GM18861 (cell line): ENCODE data around the gene MLLT6.
"Not testable (repeated sequence)": the region's sequence is repeated elsewhere in the genome, so short reads cannot be mapped to it uniquely, and the experiment has no call there.

Experiments used
- ATAC-seq: cut with Tn5 transposase; IDR thresholded peaks from one replicate; pipeline ENCODE4 v1.9.1; 2021; ENCODE audit not compliant: unreplicated experiment

MLLT6 gene

GRCh38 chr17:38725066-38725465 is 20.0 kb downstream of the MLLT6 start:
- no peak for ATAC-seq

DNA sequence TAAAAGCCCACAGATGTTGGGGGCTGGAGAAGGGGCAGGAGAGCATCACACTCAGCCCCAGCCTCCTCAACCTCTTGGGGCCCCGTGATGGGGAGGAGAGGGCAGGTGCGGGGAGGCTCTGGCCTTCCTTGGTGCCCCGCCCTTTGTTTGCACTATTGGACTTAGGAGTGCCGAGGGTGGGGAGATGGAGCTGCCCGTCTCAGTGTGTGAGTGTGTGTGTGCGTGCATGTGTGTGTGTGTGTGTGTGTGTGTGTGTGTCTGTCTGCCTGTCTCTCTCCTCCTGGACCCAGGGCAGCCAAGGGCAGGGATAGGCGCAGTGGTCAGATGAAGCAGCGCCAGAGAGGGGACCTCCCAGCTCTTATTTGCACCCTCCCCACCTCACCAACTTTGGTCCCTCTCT is 21.1 kb downstream of the MLLT6 start:
- not testable (repeated sequence) for ATAC-seq

DNA sequence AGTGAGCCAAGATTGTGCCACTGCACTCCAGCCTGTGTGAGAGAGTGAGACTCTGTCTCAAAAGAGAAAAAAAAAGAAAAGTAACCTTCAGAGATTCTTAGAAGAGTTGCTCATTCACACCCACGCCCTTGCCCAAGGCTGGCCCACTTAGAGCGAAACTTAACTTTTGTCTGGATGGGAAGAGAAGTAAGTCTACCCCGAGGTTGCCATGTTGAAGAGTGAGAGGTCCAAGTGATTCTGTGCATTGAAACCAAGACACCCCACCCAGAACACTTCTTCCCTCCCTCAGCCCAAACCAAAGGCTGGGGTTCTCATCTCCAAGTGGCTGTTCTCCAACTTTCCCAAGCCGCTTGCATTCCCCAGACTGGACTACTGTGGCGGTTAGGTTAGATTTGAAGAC is 22.7 kb downstream of the MLLT6 start:
- no peak for ATAC-seq

- no peak for ATAC-seq
These were observed 23.3 kb downstream of the MLLT6 start for GRCh38 chr17:38728290-38728831.

GRCh38 chr17:38729368-38729885 is 24.4 kb downstream of the MLLT6 start:
- ATAC-seq = no peak

GRCh38 chr17:38729886-38730525 is 24.9 kb downstream of the MLLT6 start, which contains the start of gene CISD3:
TSS of gene CISD3 (plus strand) at chr17:38730341. CDS start at chr17:38730359, 18 bp downstream.
- ATAC-seq = peak; percentile 65

DNA sequence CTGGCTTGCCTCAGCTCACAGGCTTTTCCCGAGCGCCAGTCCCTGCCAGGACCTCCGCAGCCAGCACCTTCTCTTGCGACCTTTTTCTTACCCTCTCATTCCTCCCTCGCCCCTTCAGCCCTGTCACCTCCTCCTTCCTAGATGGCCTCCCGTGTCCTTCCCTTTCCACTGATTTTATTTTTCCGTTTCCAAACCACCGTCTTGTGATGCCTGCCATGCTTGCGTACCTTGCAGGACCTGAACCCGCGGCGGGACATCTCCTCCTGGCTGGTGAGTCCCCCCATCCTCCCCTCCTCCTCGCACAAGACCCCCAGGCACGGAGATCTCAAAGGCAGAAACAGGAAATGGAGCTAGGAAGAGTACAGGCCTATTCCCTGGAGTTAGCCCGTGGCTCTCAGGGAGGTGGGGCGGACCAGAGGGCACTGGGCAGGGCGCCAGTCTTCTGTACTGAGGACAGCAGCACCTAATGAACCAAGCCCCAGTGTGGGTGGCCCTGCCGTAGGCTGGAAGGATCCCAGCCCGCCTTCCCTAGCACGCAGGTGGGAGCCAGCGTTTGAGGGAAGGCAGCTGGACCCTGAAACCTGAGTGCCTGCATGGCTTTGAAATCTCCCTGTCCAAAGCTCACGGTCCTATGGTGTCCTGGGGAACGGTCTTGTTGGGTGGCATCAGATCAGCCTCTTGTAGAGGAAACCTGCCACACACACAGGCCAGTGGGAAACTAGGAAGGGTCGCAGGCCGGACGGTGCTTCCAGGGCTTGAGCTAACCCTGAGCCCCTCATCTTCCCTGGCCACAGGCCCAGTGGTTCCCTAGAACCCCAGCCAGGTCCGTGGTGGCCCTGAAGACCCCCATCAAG is 25.7 kb downstream of the MLLT6 start:
- ATAC-seq = no peak

GRCh38 chr17:38731526-38732294 is 26.6 kb downstream of the MLLT6 start:
- ATAC-seq = no peak

DNA sequence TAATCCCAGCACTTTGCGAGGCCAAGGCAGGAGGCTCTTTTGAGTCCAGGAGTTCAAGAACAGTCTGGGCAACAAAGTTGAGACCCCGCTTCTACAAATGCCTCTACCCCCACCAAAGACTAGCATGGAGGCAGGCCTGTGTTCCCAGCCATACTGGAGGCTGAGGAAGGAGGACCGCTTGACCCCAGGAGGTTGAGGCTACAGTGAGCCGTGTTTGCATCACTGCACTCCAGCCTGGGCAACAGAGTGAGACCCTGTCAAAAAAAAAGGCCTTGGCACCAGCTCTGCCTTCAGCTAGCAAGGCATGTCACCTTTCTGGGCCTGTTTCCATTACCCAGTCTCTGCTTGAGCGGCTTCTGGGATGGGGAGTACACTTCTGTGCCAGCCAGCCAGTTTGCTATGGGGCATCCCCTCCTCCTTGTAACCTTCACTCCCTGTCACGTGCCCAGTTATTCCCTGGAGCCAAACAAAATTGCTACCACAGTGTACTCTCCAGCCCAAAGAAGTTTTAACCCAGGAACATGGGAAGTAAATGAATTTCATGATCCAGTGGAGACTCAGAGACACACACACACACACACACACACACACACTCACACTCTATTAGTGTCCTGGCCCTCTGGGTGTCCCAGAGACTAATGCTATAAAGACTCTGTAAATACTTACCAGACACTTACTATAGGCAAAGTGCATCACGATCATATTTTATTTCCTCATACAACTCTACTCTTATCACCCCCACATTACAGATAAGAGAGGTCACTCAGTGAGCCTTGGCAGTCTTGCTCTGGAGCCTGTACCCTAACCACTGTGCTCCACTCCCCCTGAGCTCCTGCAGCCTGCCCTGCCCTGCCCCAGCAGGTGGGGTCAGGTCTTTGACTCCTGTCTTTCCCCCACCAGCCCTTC is 27.6 kb downstream of the MLLT6 start:
- ATAC-seq = no peak

DNA sequence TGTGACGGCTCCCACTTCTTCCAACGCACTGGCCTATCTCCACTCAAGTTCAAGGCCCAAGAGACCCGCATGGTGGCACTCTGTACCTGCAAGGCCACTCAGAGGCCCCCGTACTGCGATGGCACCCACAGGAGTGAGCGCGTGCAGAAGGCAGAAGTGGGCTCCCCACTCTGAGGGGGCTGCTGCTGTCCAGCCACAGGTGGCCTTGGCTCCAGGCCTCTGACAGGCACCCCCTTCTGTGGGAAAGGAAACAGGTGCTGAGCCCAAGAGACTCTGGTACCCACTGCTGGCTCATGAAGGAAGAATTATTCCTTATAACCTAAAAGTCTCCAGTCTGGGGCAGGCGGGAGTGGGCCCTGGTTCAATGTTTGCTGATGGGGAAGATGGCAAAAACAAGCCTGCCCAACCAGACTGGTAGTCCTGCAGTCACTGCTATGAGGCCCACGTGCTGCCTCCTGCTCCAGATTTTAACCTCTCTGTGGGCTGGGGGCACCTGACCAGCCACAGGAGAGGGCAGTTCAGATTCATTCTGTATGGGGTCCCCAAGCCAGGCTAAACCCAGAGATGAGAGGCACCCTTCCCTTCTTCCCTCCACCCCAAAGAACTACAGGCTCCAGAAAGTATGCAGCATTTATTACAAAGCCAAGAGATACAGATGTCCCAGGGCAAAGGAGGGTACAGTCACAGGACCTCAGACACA is 28.4 kb downstream of the MLLT6 start:
- ATAC-seq = no peak

DNA sequence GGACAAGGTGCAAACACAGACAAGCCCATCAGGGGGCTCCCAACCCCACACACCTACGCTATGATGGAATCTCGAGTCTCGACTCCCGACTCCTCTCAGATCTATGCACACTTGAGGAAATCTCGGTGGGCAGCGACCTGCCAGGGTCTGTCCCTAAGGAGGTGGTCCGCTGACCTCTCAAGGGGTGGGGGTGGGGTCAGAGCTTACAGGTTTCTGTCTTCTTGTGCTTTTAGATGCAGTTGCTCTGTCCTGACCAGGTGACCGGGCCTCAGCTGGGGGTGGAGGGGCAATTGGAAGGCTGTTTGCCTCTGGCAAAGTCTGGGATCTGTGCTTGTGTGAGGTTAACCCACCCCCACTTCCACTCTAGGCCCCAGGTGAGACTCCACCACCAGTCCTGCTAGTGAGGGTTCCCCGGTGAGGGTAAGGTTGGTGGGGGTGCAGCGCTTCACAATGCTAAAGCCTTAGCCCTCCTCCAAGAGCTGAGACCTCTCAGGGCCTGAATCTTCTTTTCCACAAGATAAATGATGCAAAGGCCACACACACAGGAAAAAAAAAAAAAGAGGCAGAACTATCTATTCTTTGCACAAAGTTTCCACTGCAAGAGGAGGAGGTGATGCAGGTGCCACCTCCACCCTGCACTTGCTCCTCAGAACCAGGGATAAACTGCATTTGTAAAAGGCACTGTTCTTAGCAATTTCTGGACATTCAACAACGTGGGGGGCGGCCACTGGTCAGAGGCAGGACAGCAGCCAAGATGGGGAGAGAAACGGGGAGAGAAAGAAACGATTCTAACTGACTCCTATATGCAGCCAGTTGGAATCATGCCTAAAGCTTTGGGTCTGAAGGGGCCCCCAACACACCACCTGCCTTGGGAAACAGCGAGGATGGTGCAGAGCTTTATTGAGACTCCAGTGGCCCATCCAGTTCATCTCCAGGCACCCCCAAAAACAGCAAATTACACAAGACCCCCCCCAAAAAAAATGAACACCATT is 29.2 kb downstream of the MLLT6 start:
- ATAC-seq = no peak

- ATAC-seq = no peak
These were observed 30.3 kb downstream of the MLLT6 start for GRCh38 chr17:38735161-38735997.

GRCh38 chr17:38738007-38738662 is 33.1 kb downstream of the MLLT6 start:
- ATAC-seq = no peak

DNA sequence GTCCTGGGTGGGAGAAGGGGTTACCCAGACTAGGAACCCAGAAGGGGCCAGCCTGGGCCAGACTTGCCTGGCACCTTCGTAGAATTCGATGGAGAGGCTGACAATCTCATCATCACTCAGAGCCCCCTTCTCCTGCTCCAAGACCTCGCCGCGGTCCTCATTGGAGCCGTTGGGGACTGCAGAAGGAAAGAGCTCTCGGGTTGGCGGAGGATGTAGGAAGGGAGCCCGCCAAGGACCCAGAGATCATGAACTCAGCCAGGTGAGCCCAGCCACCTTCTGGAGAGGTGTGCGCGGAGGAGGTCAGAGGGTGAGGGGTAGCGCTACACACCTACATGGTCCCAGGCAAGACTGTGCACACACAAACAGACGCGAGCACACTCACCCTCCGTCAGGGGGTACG is 33.6 kb downstream of the MLLT6 start:
- ATAC-seq = no peak

DNA sequence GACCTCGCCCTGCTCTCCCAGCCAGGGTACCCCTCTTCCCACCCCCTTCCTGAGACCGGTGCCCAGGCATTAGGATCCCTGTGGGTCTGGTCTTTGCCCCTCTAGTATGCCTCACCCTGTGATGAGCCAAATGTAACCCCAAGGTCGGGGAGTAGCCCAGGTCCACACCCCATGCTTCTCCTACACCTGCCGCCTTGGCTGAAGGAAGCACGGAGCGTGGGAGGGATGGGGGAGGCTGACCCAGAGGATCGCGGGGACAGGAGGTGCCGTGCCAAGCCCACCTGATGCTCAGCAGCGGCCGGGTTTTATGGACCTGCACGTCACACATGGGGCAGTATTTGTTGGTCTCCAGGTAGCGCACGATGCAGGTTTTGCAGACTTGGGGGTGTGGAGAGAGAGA is 34.2 kb downstream of the MLLT6 start:
- no peak for ATAC-seq

GRCh38 chr17:38740044-38740443 is 35.0 kb downstream of the MLLT6 start:
- ATAC-seq = no peak

DNA sequence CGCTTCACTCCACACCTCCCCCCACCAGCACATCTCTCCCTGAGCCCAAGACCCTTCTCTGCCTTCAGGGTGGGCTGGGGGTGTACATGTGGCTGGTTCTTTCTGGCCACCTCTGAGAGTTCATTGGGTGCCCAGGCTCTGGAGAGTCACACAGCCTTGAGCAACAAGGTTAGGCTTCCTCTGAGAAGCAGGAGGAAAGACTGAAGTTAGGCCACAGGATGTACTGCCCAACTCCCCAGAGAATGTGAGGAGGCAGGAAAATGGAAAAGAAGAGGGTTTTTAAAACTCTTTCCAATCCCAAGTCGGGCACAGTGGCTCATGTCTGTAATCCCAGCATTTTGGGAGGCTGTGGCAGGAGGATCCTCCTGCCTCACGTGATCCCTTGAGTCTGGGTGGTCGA is 35.7 kb downstream of the MLLT6 start:
- no peak for ATAC-seq
